Measurements from ENCODE around the gene RP9.

RP9 gene

DNA sequence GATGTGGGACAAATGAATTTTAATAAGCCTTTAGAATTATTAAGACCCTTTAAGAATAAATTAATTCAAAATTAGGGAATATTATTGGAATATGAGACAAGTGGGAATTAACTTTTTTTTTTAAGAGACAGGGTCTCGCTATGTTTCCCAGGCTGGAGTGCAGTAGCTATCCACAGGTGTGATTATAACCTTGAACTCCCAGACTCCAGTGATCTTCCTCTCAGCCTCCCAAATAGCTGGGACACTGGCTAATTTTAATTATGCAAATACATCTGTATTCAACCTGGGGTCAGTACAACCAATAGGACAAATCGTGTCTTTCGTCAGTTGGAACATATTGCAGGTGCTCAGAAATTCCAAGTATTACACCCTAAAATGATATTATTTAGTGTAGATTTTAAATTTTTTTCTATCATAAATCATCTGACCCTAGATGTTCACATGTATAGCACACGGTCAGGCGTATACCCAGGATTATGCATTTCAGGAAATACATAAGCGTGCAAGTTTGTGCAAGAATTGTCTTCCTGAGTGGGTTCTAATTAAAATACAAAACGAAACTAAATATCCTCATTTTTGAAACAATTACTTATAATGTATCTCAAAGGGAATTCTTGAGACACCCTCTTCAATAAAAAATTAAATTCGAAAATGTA lies 47.8 kb downstream of the RP9 start:
- no peak for DNase-seq

DNA sequence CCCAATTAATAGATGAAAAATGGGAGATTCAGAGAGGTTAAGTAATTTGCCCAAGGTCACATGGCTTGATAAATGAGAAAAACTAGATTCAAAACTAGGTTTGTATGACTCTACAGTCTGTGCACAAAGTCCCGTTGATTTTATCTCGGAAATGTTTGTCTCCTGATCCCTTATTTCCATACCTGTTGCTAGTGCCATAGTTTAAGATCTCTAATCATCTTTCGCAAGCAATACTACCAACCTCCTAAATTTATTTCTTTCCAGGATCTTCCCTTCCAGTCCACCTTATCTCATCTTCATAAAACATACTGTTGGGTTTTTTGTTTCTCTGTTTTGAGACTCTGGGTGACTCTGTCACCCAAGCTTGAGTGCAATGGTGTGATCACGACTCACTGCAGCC lies 49.6 kb downstream of the RP9 start:
- DNase-seq: no peak

DNA sequence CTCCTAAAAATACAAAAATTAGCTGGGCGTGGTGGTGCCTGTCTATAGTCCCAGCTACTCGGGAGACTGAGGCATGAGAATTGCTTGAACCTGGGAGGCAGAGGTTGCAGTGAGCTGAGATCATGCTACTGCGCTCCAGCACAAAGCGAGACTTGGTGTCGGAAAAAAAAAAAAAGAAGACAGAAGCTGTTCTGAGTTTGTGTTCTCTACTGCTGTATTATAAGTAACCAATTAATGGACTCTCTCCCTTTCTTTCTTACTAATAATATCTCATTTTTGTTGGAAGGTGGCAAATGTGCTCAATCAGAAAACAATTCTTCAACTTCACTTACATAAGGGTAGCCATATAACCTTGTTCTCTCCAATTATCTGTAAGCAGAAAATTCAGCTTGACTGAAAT lies 54.0 kb downstream of the RP9 start:
- DNase-seq: no peak

DNA sequence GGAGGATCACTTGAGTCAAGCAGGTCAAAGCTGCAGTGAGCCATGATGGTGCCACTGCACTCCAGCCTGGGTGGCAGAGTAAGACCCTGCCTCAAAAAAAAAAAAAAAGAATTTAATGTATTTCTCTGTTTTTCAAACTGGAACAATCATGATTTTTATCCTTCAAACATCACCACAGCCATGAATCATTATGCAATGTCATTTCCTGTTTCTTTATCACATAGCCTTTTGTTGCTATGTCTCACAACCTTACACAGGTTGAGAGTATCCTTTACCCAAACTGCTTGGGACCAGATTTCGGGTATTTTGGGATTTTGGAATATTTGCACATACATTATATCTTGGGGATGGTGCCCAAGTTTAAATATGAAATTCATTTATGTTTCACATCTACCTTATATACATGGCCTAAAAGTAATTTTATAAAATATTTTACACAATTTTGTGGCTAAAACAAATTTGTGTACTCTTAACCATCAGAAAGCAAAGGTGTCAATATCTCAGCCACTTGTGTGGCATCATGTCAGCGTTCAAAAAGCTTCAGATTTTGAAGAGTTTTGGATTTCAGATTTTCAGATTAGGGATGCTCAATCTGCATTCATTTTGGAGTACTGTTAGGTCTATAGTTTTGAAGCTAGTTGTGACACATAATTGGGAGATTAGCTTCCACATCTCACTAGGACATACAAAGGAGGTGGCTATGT lies 54.8 kb downstream of the RP9 start:
- no peak for DNase-seq

DNA sequence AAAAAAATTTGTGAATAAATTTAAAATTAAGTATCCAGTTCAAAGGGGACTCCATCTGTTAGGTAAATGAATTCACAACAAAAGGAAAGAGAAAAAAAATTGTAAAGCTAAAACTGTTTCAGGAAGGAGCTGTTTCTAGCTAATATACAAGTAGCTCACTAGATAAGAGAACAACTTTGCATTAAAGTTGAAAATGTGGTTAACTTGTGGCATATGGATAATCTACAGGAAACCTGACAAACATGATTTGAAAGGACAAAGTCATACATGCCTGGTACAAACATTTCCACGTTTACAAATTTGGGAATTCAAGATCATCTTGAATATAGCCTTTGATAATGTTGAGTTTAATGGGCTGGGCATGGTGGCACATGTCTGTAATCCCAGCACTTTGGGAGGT lies 55.5 kb downstream of the RP9 start:
- no peak for DNase-seq

DNA sequence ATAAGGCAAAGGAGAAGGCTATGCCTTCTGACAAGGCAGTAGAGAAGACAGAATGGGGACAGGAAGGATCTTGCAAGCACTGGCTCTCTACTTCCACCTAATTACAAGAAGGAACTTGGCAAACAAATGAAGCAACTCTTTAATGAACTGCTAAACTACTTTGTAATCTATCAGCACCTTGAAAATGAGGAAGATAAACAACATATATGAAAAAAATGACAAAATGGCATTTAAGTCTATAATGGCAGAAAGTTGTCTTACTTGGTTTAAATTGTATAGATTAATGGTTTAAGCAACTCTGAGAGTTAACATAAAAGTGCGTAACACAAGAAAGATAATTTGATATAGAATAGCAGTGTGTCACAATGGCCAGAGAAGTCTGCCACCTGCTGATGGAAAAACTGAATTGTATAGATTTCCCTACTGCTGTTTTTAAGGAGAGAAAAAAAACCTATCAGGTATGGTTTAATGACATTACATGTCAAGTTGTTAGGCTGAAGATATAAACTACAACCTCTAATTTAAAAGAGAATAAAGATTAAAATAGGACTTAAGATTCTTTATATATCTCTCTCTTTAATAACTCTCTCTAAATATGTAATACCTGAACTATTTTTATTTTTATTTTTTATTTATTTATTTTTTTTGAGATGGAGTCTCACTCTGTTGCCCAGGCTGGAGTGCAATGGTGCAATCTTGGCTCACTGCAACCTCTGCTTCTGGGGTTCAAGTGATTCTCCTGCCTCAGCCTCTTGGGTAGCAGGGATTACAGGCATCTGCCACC lies 58.5 kb downstream of the RP9 start:
- DNase-seq: peak; percentile 65

DNA sequence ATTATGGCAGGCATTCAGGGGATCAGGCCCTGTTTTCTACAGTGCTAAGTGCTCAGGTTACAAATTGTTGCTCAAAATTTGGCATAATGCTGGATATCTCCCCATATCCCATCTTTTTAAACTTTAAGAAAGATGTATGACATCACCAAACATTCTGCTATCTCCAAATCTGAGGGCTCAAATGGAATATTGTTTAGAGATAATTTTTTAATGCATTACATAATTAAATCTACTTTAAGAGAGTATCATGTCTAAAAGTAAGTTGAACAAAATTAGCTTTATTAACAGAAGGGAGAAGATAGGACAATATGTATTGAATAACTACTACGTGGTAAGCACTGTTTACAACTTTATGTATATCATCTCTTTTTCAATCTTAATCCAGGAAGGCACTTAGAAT lies 60.5 kb downstream of the RP9 start:
- no peak for DNase-seq

DNA sequence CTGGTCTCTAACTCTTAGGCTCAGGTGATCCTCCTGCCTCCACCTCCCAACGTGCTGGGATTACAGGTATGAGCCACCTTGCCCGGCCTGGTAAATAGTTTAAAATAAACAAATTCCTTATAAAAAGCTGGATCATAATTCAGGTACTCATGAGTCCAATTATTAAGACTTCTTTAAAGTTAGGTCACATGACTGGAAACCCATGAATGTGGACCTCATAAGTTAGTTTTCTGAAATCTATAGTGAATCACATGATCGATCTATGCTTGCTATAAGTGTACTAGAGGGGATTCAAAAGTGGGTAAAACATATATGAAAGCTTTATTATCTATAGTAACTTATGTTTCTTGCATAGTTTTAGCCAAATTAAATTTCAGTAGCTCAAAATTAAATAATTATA lies 60.9 kb downstream of the RP9 start:
- DNase-seq: no peak

DNA sequence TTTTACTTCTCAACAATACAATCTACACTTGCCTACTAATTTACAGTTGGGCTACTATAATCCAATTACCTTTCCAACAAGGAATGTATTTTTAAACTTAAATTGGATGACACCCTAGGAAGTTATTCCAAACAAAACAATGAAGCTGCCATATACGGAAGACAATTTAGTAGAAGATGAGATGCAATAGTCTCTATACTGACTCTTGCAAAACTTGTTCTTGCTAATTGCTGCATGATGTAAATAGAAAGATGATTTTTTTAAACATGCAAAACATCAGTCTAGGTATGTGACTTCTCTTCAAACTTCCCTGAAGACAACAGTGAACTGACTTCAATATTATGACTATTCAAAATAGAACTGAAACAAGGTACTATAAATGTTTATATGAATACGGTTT lies 64.2 kb downstream of the RP9 start:
- DNase-seq: peak; percentile 7
